ENCODE measurements around the gene MRPL2. TPM values are rescaled to one million over a fixed set of nuclear protein-coding genes. Genes with fewer than 3 reads are reported as not detected.

The MRPL2 gene
- total and polyA plus RNA-seq, 2 experiments from 2014 or later = 19.7 to 71.9 TPM

GRCh38 chr6:43013097-43013842 is 46.0 kb downstream of the MRPL2 start:
- peak overlapping the region; percentile 61 for H3K27ac ChIP-seq
- H3K9me3 ChIP-seq (ENCODE audit: low read depth) = no peaks in the 10 kb centered on the region
- H3K4me3 ChIP-seq = peak overlapping the region; percentile 90
- TF ChIP-seq EZH2phosphoT487 (IDR thresholded peaks at IDR 0.05; ENCODE audit: insufficient read depth, low read depth) (no peak), EZH2 (IDR thresholded peaks at IDR 0.05; ENCODE audit: insufficient read depth, poor library complexity, severe bottlenecking) (no peak)
- peaks cover 32% of the 10 kb centered on the region for H3K4me1 ChIP-seq (ENCODE audit: insufficient read depth)
- no peaks in the 10 kb centered on the region for H3K9me2 ChIP-seq (ENCODE audit: insufficient read depth)
- H3K27me3 ChIP-seq (replicated peaks; ENCODE audit: insufficient read depth) = no peaks in the 10 kb centered on the region
- in situ Hi-C loops (cut with MboI) = no loop called here
- peak; percentile 57 for DNase-seq
- no peaks in the 10 kb centered on the region; the same call in 1 of the 2 replicates for H4K20me1 ChIP-seq (ENCODE audit: insufficient read depth)
- H3K79me2 ChIP-seq (ENCODE audit: insufficient read depth) = peaks cover 73% of the 10 kb centered on the region
- H3K4me2 ChIP-seq (ENCODE audit: unreplicated experiment) = peak overlapping the region; percentile 94
- WGBS, 2 experiments (ENCODE audit: low coverage in 1 of 2, low lambda C conversion rate in 2 of 2, missing lambda C conversion rate in 2 of 2) = 4 to 7% methylated on average over 8 to 25 of the region's 25 CpGs
- peak overlapping the region; percentile 88 for H3K9ac ChIP-seq
- 0 out of 2 replicates have a peak, but pooled peaks cover 23% of the 10 kb centered on the region for H3F3A ChIP-seq (ENCODE audit: insufficient read depth)
- peak overlapping the region; percentile 90 for H2AFZ ChIP-seq
- H3K36me3 ChIP-seq (ENCODE audit: low read depth) = peaks cover 10% of the 10 kb centered on the region; the same call in 1 of the 2 replicates

- H2AFZ ChIP-seq = no peak overlapping the region
- no peak for TF ChIP-seq EZH2phosphoT487 (IDR thresholded peaks at IDR 0.05; ENCODE audit: insufficient read depth, low read depth)
- no peak for TF ChIP-seq EZH2 (IDR thresholded peaks at IDR 0.05; ENCODE audit: insufficient read depth, poor library complexity, severe bottlenecking)
- in situ Hi-C loops (cut with MboI) = no loop called here
- H3K79me2 ChIP-seq (ENCODE audit: insufficient read depth) = peaks cover 63% of the 10 kb centered on the region
- peaks cover 32% of the 10 kb centered on the region for H3K4me1 ChIP-seq (ENCODE audit: insufficient read depth)
- H3K36me3 ChIP-seq (ENCODE audit: low read depth) = peaks cover 4% of the 10 kb centered on the region; the same call in 1 of the 2 replicates
- 59 to 66% methylated on average over 6 of the region's 6 CpGs for whole genome bisulfite sequencing, 2 experiments (ENCODE audit: low coverage in 1 of 2, low lambda C conversion rate in 2 of 2, missing lambda C conversion rate in 2 of 2)
- no peak for DNase-seq
- peak overlapping the region; percentile 90 for H3K4me3 ChIP-seq
- H4K20me1 ChIP-seq (ENCODE audit: insufficient read depth) = no peaks in the 10 kb centered on the region; the same call in 1 of the 2 replicates
- H3K9me3 ChIP-seq (ENCODE audit: low read depth) = no peaks in the 10 kb centered on the region
- H3K27ac ChIP-seq = peak overlapping the region; percentile 61
- H3K9me2 ChIP-seq (ENCODE audit: insufficient read depth) = no peaks in the 10 kb centered on the region
- H3K4me2 ChIP-seq (ENCODE audit: unreplicated experiment) = peak overlapping the region; percentile 94
- no peaks in the 10 kb centered on the region for H3K27me3 ChIP-seq (replicated peaks; ENCODE audit: insufficient read depth)
- H3K9ac ChIP-seq = peak overlapping the region; percentile 88
- H3F3A ChIP-seq (ENCODE audit: insufficient read depth) = 0 out of 2 replicates have a peak, but pooled peaks cover 14% of the 10 kb centered on the region
Observed at GRCh38 chr6:43012364-43012763, 46.9 kb downstream of the MRPL2 start.

GRCh38 chr6:43011207-43011606 is 48.0 kb downstream of the MRPL2 start:
- DNase-seq = no peak
- H3K4me3 ChIP-seq = no peak overlapping the region
- H2AFZ ChIP-seq = no peak overlapping the region
- H3K9me3 ChIP-seq (ENCODE audit: low read depth) = no peaks in the 10 kb centered on the region
- no peak for TF ChIP-seq EZH2 (IDR thresholded peaks at IDR 0.05; ENCODE audit: insufficient read depth, poor library complexity, severe bottlenecking)
- no peak for TF ChIP-seq EZH2phosphoT487 (IDR thresholded peaks at IDR 0.05; ENCODE audit: insufficient read depth, low read depth)
- no peak overlapping the region for H3K9ac ChIP-seq
- peaks cover 55% of the 10 kb centered on the region for H3K79me2 ChIP-seq (ENCODE audit: insufficient read depth)
- H4K20me1 ChIP-seq (ENCODE audit: insufficient read depth) = no peaks in the 10 kb centered on the region
- peaks cover 25% of the 10 kb centered on the region for H3K4me1 ChIP-seq (ENCODE audit: insufficient read depth)
- no peak overlapping the region for H3K27ac ChIP-seq
- 0 out of 2 replicates have a peak, but pooled peaks cover 13% of the 10 kb centered on the region for H3F3A ChIP-seq (ENCODE audit: insufficient read depth)
- H3K9me2 ChIP-seq (ENCODE audit: insufficient read depth) = no peaks in the 10 kb centered on the region
- WGBS, 2 experiments (ENCODE audit: low coverage in 1 of 2, low lambda C conversion rate in 2 of 2, missing lambda C conversion rate in 2 of 2) = 82 to 85% methylated on average over 6 of the region's 6 CpGs
- in situ Hi-C loops (cut with MboI) = no loop called here
- H3K27me3 ChIP-seq (replicated peaks; ENCODE audit: insufficient read depth) = no peaks in the 10 kb centered on the region
- no peak overlapping the region for H3K4me2 ChIP-seq (ENCODE audit: unreplicated experiment)
- peaks cover 4% of the 10 kb centered on the region; the same call in 1 of the 2 replicates for H3K36me3 ChIP-seq (ENCODE audit: low read depth)

GRCh38 chr6:43009124-43009523 is 50.1 kb downstream of the MRPL2 start:
- in situ Hi-C loops (cut with MboI) = no loop called here
- H3K27me3 ChIP-seq (replicated peaks; ENCODE audit: insufficient read depth) = no peaks in the 10 kb centered on the region

More at GRCh38 chr6:43009124-43009523, 50.1 kb downstream of the MRPL2 start:
- no peak overlapping the region for H3K27ac ChIP-seq
- H3F3A ChIP-seq (ENCODE audit: insufficient read depth) = 0 out of 2 replicates have a peak, but pooled peaks cover 18% of the 10 kb centered on the region
- 53 to 62% methylated on average over 6 of the region's 6 CpGs for WGBS, 2 experiments (ENCODE audit: low coverage in 1 of 2, low lambda C conversion rate in 2 of 2, missing lambda C conversion rate in 2 of 2)
- TF ChIP-seq EZH2 (IDR thresholded peaks at IDR 0.05; ENCODE audit: insufficient read depth, poor library complexity, severe bottlenecking) (no peak), EZH2phosphoT487 (IDR thresholded peaks at IDR 0.05; ENCODE audit: insufficient read depth, low read depth) (no peak)
- H3K79me2 ChIP-seq (ENCODE audit: insufficient read depth) = peaks cover 35% of the 10 kb centered on the region
- H3K4me1 ChIP-seq (ENCODE audit: insufficient read depth) = peaks cover 15% of the 10 kb centered on the region
- no peak overlapping the region for H2AFZ ChIP-seq
- H3K9me2 ChIP-seq (ENCODE audit: insufficient read depth) = no peaks in the 10 kb centered on the region
- no peak overlapping the region for H3K4me3 ChIP-seq
- H3K4me2 ChIP-seq (ENCODE audit: unreplicated experiment) = no peak overlapping the region
- H3K9me3 ChIP-seq (ENCODE audit: low read depth) = no peaks in the 10 kb centered on the region
- peak; percentile 63 for DNase-seq
- H3K9ac ChIP-seq = no peak overlapping the region
- peaks cover 8% of the 10 kb centered on the region; the same call in 1 of the 2 replicates for H3K36me3 ChIP-seq (ENCODE audit: low read depth)
- no peaks in the 10 kb centered on the region for H4K20me1 ChIP-seq (ENCODE audit: insufficient read depth)

Measured in GM23248 (cell line).